Suppressor macrophage (primary cell): ENCODE measurements around the gene CNDP2.
A peak's percentile ranks its signal among the peaks of the same experiment; 100 is the strongest.
"Not testable (repeated sequence)": the region's sequence is repeated elsewhere in the genome, so short reads cannot be mapped to it uniquely, and the experiment has no call there.

Experiments used
- DNase-seq, 4 experiments: peaks; one replicate each; pipeline ENCODE4 v3.0.0-alpha.2; 2020 to 2022

Gene CNDP2

GRCh38 chr18:74519320-74520095, 23.3 kb downstream of the CNDP2 start:
- DNase-seq: no peak

- no peak for DNase-seq
Observed at GRCh38 chr18:74520096-74520833, 24.1 kb downstream of the CNDP2 start.

DNA sequence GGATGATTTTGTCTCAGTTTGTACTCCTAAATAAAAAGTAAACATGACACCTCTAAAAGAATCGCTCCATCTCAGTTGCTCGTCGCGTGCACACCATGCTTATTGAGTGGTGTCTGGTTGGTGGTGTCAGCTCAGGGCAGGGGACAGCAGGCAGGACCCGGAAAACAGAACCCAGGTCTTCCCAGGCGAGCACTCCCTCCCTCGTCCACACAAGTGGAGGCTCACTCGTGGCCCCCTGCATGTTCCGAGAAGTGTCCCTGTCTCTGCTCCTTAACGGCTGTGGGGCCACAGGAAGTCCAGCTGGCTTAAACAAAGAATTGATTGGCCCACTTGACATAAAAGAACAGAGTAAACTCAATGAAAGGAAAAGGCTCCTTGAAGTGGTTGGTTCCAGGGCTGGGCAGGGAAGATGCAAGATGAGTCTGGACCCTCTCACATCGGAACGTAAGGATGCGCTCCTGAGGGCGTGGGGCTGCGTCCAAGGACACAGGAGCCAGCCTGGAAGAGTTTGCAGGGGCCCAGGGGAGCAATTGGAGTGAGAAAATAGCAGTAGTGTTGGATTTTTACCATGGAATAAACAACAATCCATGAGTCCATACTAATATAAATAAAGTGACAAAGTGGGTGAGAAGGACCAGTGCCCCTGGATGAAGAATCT, 25.0 kb downstream of the CNDP2 start:
- no peak for DNase-seq

- no peak for DNase-seq
Observed at GRCh38 chr18:74522635-74523548, 26.7 kb downstream of the CNDP2 start.

GRCh38 chr18:74524097-74524496, 27.9 kb downstream of the CNDP2 start:
- DNase-seq: peak in 3 of 4 experiments; percentile 18 to 38 (median 33)

DNA sequence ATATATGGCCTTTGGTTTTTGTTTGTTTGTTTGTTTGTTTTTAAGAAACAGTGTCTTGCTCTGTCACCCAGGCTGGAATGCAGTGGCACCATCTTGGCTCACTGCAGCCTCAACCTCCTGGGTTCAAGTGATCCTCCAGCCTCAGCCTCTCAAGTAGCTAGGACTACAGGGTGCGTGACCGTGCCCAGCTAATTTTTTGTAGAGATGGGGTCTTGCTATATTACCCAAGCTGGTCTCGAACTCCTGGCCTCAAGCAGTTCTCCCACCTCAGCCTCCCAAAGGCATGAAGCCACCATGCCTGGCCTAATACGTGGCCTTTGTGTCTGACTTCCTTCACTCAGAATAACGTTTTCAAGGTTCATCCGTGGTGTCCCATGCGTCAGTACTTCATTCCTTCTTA, 28.8 kb downstream of the CNDP2 start:
- DNase-seq: not testable (repeated sequence)

- DNase-seq: no peak
Observed at GRCh38 chr18:74525741-74526140, 29.6 kb downstream of the CNDP2 start.

DNA sequence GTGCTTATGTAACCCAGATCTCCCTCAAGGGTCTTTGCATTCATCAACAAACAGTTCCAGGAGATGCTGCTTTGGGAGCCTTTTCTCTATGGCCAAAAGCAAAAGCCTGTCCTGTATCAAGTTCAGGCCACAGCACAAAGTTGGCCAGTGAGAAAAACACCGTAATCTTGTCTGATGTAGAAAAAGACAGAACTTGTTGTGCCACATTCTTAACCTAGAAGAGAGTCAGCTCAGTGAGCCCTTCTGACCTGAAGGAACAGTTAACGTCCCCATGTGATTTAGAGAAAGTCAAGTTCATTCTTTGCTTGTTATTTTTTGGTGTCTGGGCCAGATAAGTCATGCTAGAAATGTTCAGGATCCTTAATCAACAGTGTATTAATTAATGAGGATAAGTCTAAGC, 30.3 kb downstream of the CNDP2 start:
- no peak for DNase-seq

- DNase-seq: no peak
Observed at GRCh38 chr18:74528478-74528877, 32.3 kb downstream of the CNDP2 start.

- no peak for DNase-seq
Observed at GRCh38 chr18:74528913-74529312, 32.8 kb downstream of the CNDP2 start.

DNA sequence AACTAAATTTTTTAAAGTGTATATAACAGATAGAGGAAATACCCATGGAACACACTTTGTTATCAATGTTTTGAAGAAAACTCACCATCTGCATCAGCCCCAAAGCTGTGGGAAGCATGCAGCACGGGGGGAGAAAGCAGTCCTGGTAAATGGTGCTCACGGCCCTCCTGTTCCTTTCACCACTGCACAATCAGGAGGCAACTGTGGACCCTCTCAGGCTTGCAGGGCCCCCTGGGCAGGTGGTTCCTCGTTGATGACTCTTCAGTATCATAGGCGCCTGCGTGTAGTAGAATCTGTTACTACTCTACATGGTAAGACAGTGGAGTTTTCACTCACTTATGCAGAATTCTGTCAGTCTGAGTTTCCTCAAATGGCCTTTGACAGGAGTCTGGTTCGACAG, 33.2 kb downstream of the CNDP2 start:
- DNase-seq: no peak

DNA sequence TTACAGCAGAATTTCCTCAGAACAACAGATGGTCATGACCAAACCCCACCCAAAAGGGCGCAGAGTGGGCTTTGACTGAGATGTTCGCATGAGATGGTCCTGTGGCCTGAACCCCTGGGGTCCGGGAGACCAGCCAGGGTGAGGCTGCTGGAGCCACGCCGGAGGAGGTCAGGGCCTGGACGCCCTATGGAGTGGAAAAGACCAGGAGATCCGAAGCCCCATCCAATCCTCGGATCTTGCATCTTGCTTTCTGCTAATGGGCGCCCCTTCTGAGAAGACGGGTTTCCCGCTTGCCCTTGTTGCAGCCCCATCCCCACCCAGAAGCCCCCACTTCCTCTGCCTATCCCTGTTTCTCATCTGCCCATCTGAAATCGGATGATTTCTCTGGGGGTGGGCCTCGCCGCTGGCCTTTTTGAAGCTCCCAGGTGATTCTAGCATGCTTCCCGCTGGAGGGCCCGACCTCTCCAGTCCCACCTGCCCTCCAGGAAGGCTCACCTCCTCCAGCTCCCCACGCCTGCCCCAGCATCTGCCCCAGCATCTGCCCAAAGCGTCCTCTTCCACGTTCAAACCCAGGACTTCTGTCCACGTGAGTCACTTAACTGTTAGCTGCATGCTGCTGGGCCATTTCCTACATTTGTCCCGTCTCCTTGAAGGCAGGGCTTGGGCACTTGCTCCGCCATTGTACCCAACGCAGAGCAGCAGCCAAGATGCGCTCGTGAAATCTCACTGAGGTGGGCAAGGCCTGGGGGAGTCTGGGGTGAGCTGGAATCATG, 33.8 kb downstream of the CNDP2 start:
- DNase-seq: no peak

DNA sequence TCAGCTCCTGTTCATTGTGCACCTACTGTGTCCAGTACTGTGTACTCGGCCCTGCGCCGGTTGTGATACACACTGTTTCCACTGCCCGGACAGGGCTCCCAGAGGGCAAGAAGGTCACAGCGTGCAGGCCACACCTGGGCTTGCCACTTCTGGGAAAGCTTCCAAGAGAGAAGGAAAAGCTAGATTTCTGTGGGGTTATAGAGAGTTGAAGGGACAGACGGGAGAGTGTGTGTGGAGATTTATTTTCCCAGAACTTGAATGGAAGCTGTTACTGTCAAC, 34.4 kb downstream of the CNDP2 start:
- DNase-seq: no peak

GRCh38 chr18:74531043-74531442, 34.9 kb downstream of the CNDP2 start:
- DNase-seq: no peak

DNA sequence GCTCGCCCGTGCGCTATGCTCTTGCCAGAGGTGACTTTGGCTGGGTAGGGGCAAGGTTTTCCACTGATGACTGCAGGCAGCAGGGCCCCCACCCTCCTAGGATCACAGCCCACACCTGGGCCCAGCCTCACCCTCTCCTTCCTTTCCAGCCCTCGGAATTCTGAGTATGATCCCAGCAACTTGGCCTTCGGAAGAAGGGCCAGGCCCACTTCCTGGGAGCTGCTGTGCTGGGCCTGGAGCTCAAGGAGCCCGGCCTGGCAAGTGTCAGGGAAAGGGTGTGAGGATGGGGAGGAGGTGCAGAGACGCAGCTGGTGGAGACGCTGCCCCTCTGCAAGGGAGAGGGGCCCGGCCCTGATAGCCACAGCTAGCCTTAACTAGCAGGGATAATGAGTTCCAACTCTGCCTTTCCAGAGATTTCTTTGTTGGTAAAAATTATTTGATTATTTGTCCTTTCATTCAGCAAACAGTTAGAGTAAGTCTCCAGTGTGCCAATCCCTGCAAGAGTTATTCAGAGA, 36.4 kb downstream of the CNDP2 start:
- no peak for DNase-seq

DNA sequence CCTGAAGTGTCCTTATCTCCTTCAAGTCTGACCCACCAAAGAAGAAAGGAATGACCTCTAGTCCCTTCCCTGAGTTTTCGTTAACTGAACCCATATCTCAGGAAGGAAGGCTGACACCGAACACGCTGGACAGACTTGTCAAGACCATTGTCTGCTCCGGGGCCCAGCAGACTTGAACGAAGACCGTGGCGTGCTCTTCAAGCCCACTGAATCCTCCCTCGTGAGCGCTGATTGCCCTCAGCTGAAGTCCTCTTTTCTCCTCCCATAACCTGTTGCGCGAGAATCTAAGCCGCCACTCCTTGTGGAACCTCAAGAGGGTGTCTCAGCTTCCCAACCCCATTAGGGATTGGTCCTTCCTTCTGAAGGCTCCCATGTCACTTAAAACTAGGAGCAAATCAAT, 37.5 kb downstream of the CNDP2 start:
- no peak for DNase-seq

- DNase-seq: no peak
Observed at GRCh38 chr18:74534150-74534969, 38.2 kb downstream of the CNDP2 start, which contains the start of gene CNDP1. TSS of gene CNDP1 (plus strand) at chr18:74534500. CDS start at chr18:74534668, 168 bp downstream.

- DNase-seq: no peak
Observed at GRCh38 chr18:74534981-74535649, 39.0 kb downstream of the CNDP2 start.

DNA sequence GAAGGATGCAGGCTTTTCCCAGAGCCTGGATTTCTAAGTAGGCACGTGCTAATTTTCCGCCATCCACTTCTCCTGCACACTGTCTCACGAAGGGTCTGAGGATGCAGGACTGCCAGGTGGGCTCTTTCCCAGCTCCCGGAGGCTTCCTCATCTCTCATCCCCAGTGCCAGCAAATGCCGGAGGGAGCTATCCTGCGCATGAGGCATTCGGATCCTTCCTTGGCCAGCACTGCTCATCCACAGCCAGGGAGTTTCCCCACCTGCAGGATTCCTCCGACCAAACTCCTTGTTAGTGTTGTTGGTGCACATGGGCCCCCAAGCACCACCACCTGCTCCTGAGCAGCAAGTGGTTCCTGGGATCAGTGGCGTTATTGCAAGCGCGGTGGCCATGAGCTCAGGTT, 43.1 kb downstream of the CNDP2 start:
- DNase-seq: no peak
